ENCODE measurements around the gene PLEKHG5.
A peak's percentile ranks its signal among the peaks of the same experiment; 100 is the strongest.
"Not testable (repeated sequence)": the region's sequence is repeated elsewhere in the genome, so short reads cannot be mapped to it uniquely, and the experiment has no call there.

Gene PLEKHG5

GRCh38 chr1:6445062-6445763 lies 46.3 kb downstream of the PLEKHG5 start:
- DNase-seq, result no peak

GRCh38 chr1:6444377-6444776 lies 47.1 kb downstream of the PLEKHG5 start:
- no peak for DNase-seq

GRCh38 chr1:6443339-6444115 lies 47.9 kb downstream of the PLEKHG5 start:
- no peak for DNase-seq

- DNase-seq, result no peak
These were observed 49.9 kb downstream of the PLEKHG5 start for GRCh38 chr1:6441586-6441985.

- peak; percentile 45 for DNase-seq
These were observed 51.0 kb downstream of the PLEKHG5 start for GRCh38 chr1:6440198-6441126.

GRCh38 chr1:6438047-6438525 lies 53.4 kb downstream of the PLEKHG5 start:
- no peak for DNase-seq

- not testable (repeated sequence) for DNase-seq
These were observed 54.3 kb downstream of the PLEKHG5 start for GRCh38 chr1:6437012-6437700.

GRCh38 chr1:6436277-6436676 lies 55.2 kb downstream of the PLEKHG5 start:
- DNase-seq, result not testable (repeated sequence)

GRCh38 chr1:6435547-6435946 lies 55.9 kb downstream of the PLEKHG5 start:
- no peak for DNase-seq

- no peak for DNase-seq
These were observed 56.3 kb downstream of the PLEKHG5 start for GRCh38 chr1:6435129-6435528.

GRCh38 chr1:6434186-6434585 lies 57.3 kb downstream of the PLEKHG5 start:
- DNase-seq, result no peak

GRCh38 chr1:6431645-6432579 lies 59.6 kb downstream of the PLEKHG5 start:
- not testable (repeated sequence) for DNase-seq

GRCh38 chr1:6429660-6430411 lies 61.6 kb downstream of the PLEKHG5 start:
- not testable (repeated sequence) for DNase-seq

- not testable (repeated sequence) for DNase-seq
These were observed 63.0 kb downstream of the PLEKHG5 start for GRCh38 chr1:6428453-6428852.

- DNase-seq, result no peak
These were observed 63.8 kb downstream of the PLEKHG5 start for GRCh38 chr1:6427441-6428390.

GRCh38 chr1:6426972-6427350 lies 64.5 kb downstream of the PLEKHG5 start:
- DNase-seq, result no peak

GRCh38 chr1:6426277-6426971 lies 65.0 kb downstream of the PLEKHG5 start:
- no peak for DNase-seq

GRCh38 chr1:6425658-6426057 lies 65.8 kb downstream of the PLEKHG5 start:
- no peak for DNase-seq

Data from NCI-H1048 (cell line).